ENCODE data around the gene PGS1.

The PGS1 gene

GRCh38 chr17:78357177-78357586 is 21.3 kb upstream of the PGS1 start:
- TF ChIP-seq CTCF (IDR thresholded peaks at IDR 0.05; ENCODE audit: low read depth, low read length) (no peak), MAX (IDR thresholded peaks at IDR 0.05; ENCODE audit: low read depth, low read length) (no peak), MYC (IDR thresholded peaks at IDR 0.05; ENCODE audit: low read depth, low read length) (no peak), POLR2A (IDR thresholded peaks at IDR 0.05; ENCODE audit: extremely low read depth, insufficient read length) (no peak)
- no peak overlapping the region for H3K4me3 ChIP-seq (ENCODE audit: low read depth, low read length)
- DNase-seq (ENCODE audit: low read depth), result no peak

- no peak for DNase-seq (ENCODE audit: low read depth)
- H3K4me3 ChIP-seq (ENCODE audit: low read depth, low read length), result no peak overlapping the region
- no peak for TF ChIP-seq MAX (IDR thresholded peaks at IDR 0.05; ENCODE audit: low read depth, low read length)
- TF ChIP-seq POLR2A (IDR thresholded peaks at IDR 0.05; ENCODE audit: extremely low read depth, insufficient read length), result no peak
Observed at GRCh38 chr17:78357672-78358537, 20.5 kb upstream of the PGS1 start.

- TF ChIP-seq MYC (IDR thresholded peaks at IDR 0.05; ENCODE audit: low read depth, low read length) (no peak), MAX (IDR thresholded peaks at IDR 0.05; ENCODE audit: low read depth, low read length) (no peak), CTCF (IDR thresholded peaks at IDR 0.05; ENCODE audit: low read depth, low read length) (no peak), POLR2A (IDR thresholded peaks at IDR 0.05; ENCODE audit: extremely low read depth, insufficient read length) (no peak)
- no peak for DNase-seq (ENCODE audit: low read depth)
- H3K4me3 ChIP-seq (ENCODE audit: low read depth, low read length), result no peak overlapping the region
Observed at GRCh38 chr17:78358538-78359320, 19.7 kb upstream of the PGS1 start.

- no peak for DNase-seq (ENCODE audit: low read depth)
Observed at GRCh38 chr17:78359321-78359996, 19.0 kb upstream of the PGS1 start.

GRCh38 chr17:78359997-78360370 is 18.5 kb upstream of the PGS1 start, which contains the start of gene SOCS3:
Gene SOCS3 (minus strand): TSS chr17:78360077. CDS start chr17:78359095, 982 bp downstream.
- peak within 1 kb of the TSS; percentile 36 for H3K4me3 ChIP-seq (ENCODE audit: low read depth, low read length)
- TF ChIP-seq MAX (IDR thresholded peaks at IDR 0.05; ENCODE audit: low read depth, low read length), result no peak
- DNase-seq (ENCODE audit: low read depth), result peak; percentile 92

More at GRCh38 chr17:78359321-78359996, 19.0 kb upstream of the PGS1 start:
- TF ChIP-seq CTCF (IDR thresholded peaks at IDR 0.05; ENCODE audit: low read depth, low read length) (no peak), MAX (IDR thresholded peaks at IDR 0.05; ENCODE audit: low read depth, low read length) (no peak), MYC (IDR thresholded peaks at IDR 0.05; ENCODE audit: low read depth, low read length) (no peak), POLR2A (IDR thresholded peaks at IDR 0.05; ENCODE audit: extremely low read depth, insufficient read length) (no peak)
- peak overlapping the region; percentile 36 for H3K4me3 ChIP-seq (ENCODE audit: low read depth, low read length)

- TF ChIP-seq POLR2A (IDR thresholded peaks at IDR 0.05; ENCODE audit: extremely low read depth, insufficient read length), result no peak
- TF ChIP-seq CTCF (IDR thresholded peaks at IDR 0.05; ENCODE audit: low read depth, low read length), result peak; percentile 80
- no peak for TF ChIP-seq MAX (IDR thresholded peaks at IDR 0.05; ENCODE audit: low read depth, low read length)
- DNase-seq (ENCODE audit: low read depth), result peak; percentile 80
- H3K4me3 ChIP-seq (ENCODE audit: low read depth, low read length), result peak overlapping the region; percentile 21
Observed at GRCh38 chr17:78360371-78361224, 17.9 kb upstream of the PGS1 start.
